T-helper 2 cell treated with Interferon-gamma antibody and Interleukin-4, amounts not matched to agents 100 ng/mL and 5 ng/mL, for 36 hours (primary cell): ENCODE results near the gene BCR. TPM values are rescaled to one million over a fixed set of nuclear protein-coding genes. Genes with fewer than 3 reads are reported as not detected.

Experiments
- intact Hi-C: fragments of 100-400 bp; cut with micrococcal nuclease; formaldehyde crosslinking; loops from one replicate; pipeline ENCODE4 v1.15.1; 2023
- total RNA-seq: library from RNA; stranded (reverse); gene quantifications from 2 replicates; pipeline ENCODE4 v1.2.3, GENCODE V29; 2022

The BCR gene
- total RNA-seq, 1 donor from 2014 or later: 51.6 TPM

- intact Hi-C loops: no loop called here
Measured at GRCh38 chr22:23272834-23273233, 92.5 kb downstream of the BCR start.

GRCh38 chr22:23273445-23274145, 93.3 kb downstream of the BCR start:
- intact Hi-C loops: no loop called here

- intact Hi-C loops: no loop called here
Measured at GRCh38 chr22:23274146-23274526, 93.8 kb downstream of the BCR start.

GRCh38 chr22:23274891-23275694, 94.8 kb downstream of the BCR start:
- intact Hi-C loops: no loop called here

- intact Hi-C loops: no loop called here
Measured at GRCh38 chr22:23275751-23276150, 95.4 kb downstream of the BCR start.

GRCh38 chr22:23276656-23277582, 96.6 kb downstream of the BCR start:
- intact Hi-C loops: no loop called here

- intact Hi-C loops: no loop called here
Measured at GRCh38 chr22:23277583-23278295, 97.4 kb downstream of the BCR start.

GRCh38 chr22:23278883-23279675, 98.8 kb downstream of the BCR start:
- intact Hi-C loops: no loop called here

GRCh38 chr22:23279781-23280180, 99.5 kb downstream of the BCR start:
- intact Hi-C loops: loop anchor here (5.0 kb wide), 1 partner anchor 322 kb away; no protein-coding TSS in a partner anchor

GRCh38 chr22:23280356-23281052, 100.2 kb downstream of the BCR start:
- intact Hi-C loops: loop anchor here (5.0 kb wide), 1 partner anchor 323 kb away; no protein-coding TSS in a partner anchor

GRCh38 chr22:23281053-23281405, 100.7 kb downstream of the BCR start:
- intact Hi-C loops: loop anchor here (5.0 kb wide), 1 partner anchor 324 kb away; no protein-coding TSS in a partner anchor

GRCh38 chr22:23281406-23282088, 101.2 kb downstream of the BCR start:
- intact Hi-C loops: loop anchor here (1.0 to 5.0 kb wide), 3 partner anchors 103 to 324 kb away; no protein-coding TSS in a partner anchor

GRCh38 chr22:23282089-23282501, 101.8 kb downstream of the BCR start:
- intact Hi-C loops: loop anchor here (1.0 to 5.0 kb wide), 3 partner anchors 104 to 325 kb away; no protein-coding TSS in a partner anchor

GRCh38 chr22:23282516-23282915, 102.2 kb downstream of the BCR start:
- intact Hi-C loops: loop anchor here (1.0 to 5.0 kb wide), 3 partner anchors 104 to 325 kb away; no protein-coding TSS in a partner anchor

- intact Hi-C loops: loop anchor here (1.0 to 5.0 kb wide), 3 partner anchors 105 to 326 kb away; no protein-coding TSS in a partner anchor
Measured at GRCh38 chr22:23282986-23283385, 102.7 kb downstream of the BCR start.

- intact Hi-C loops: loop anchor here (5.0 kb wide), 1 partner anchor 327 kb away; no protein-coding TSS in a partner anchor
Measured at GRCh38 chr22:23283591-23284503, 103.5 kb downstream of the BCR start.

GRCh38 chr22:23284504-23285033, 104.3 kb downstream of the BCR start:
- intact Hi-C loops: loop anchor here (5.0 kb wide), 1 partner anchor 327 kb away; no protein-coding TSS in a partner anchor
